ENCODE data around the gene HK1. TPM values are rescaled to one million over a fixed set of nuclear protein-coding genes. Genes with fewer than 3 reads are reported as not detected.

HK1 gene
- total RNA-seq, 2 donors from 2014 or later, result 73.3 to 83.3 TPM

DNA sequence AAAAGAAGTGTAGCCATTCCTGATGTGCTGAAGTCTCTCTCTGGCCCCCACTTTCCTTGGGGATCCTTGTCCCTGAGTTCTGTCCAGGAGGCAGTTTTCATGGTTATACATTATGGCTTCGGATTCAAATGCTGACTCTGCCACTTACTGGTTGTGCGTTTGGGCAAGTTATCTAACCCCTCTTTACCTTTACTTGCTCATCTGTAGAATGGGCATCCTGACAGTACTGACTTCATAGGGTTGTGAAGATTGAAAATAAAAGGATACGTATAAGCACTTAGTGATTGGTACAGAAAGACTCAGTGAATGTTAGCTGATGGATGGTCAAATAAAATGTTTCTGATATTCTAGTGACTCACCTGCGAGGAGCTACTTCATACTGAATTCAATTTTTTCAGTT, 73.3 kb downstream of the HK1 start:
- no peak for TF ChIP-seq CTCF (IDR thresholded peaks at IDR 0.05)
- peaks cover 10% of the 10 kb centered on the region for H3K4me1 ChIP-seq
- no peak overlapping the region for H3K27ac ChIP-seq
- no peaks in the 10 kb centered on the region for H3K27me3 ChIP-seq
- no peak for DNase-seq
- no peak overlapping the region for H3K9ac ChIP-seq (ENCODE audit: low read depth in 2 of 2, low read length in 2 of 2)
- no peaks in the 10 kb centered on the region for H3K36me3 ChIP-seq
- no peak overlapping the region for H3K4me3 ChIP-seq
- H3K9me3 ChIP-seq, result no peaks in the 10 kb centered on the region
- intact Hi-C loops (cut with DNase I), result no loop called here

GRCh38 chr10:69352569-69353264, 74.4 kb downstream of the HK1 start:
- Histone ChIP-seq H3K36me3 (no peaks in the 10 kb centered on the region), H3K27me3 (no peaks in the 10 kb centered on the region), H3K9me3 (no peaks in the 10 kb centered on the region), H3K4me3 (no peak overlapping the region), H3K4me1 (peaks cover 10% of the 10 kb centered on the region), H3K9ac (ENCODE audit: low read depth in 2 of 2, low read length in 2 of 2) (no peak overlapping the region), H3K27ac (no peak overlapping the region)
- intact Hi-C loops (cut with DNase I), result no loop called here
- TF ChIP-seq CTCF (IDR thresholded peaks at IDR 0.05), result no peak
- no peak for DNase-seq

GRCh38 chr10:69353977-69354635, 75.8 kb downstream of the HK1 start:
- no peak overlapping the region for H3K9ac ChIP-seq (ENCODE audit: low read depth in 2 of 2, low read length in 2 of 2)
- H3K4me1 ChIP-seq, result peaks cover 6% of the 10 kb centered on the region
- intact Hi-C loops (cut with DNase I), result no loop called here
- no peak for DNase-seq
- no peak overlapping the region for H3K27ac ChIP-seq
- H3K27me3 ChIP-seq, result no peaks in the 10 kb centered on the region
- H3K9me3 ChIP-seq, result no peaks in the 10 kb centered on the region
- H3K36me3 ChIP-seq, result no peaks in the 10 kb centered on the region
- TF ChIP-seq CTCF (IDR thresholded peaks at IDR 0.05), result no peak
- H3K4me3 ChIP-seq, result no peak overlapping the region

DNA sequence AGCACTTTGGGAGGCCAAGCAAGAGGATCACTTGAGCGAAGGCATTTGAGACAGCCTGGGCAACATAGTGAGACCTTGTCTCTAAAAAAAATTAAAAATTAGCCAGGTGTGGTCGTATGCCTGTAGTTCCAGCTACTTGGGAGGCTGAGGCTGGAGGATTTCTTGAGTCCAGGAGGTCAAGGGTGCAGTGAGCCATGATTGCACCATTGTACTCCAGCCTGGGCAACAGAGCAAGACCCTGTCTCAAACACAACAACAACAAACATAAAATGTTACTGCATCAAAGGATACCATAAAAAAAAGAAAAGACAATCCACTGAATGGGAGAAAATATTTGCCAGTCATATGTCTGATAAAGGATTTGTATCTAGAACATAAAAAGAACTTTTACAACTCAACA, 77.9 kb downstream of the HK1 start:
- Histone ChIP-seq H3K4me3 (no peak overlapping the region), H3K9ac (ENCODE audit: low read depth in 2 of 2, low read length in 2 of 2) (no peak overlapping the region), H3K27me3 (no peaks in the 10 kb centered on the region), H3K27ac (no peak overlapping the region), H3K4me1 (peaks cover 8% of the 10 kb centered on the region), H3K36me3 (no peaks in the 10 kb centered on the region), H3K9me3 (no peaks in the 10 kb centered on the region)
- no peak for TF ChIP-seq CTCF (IDR thresholded peaks at IDR 0.05)
- intact Hi-C loops (cut with DNase I), result no loop called here
- no peak for DNase-seq

DNA sequence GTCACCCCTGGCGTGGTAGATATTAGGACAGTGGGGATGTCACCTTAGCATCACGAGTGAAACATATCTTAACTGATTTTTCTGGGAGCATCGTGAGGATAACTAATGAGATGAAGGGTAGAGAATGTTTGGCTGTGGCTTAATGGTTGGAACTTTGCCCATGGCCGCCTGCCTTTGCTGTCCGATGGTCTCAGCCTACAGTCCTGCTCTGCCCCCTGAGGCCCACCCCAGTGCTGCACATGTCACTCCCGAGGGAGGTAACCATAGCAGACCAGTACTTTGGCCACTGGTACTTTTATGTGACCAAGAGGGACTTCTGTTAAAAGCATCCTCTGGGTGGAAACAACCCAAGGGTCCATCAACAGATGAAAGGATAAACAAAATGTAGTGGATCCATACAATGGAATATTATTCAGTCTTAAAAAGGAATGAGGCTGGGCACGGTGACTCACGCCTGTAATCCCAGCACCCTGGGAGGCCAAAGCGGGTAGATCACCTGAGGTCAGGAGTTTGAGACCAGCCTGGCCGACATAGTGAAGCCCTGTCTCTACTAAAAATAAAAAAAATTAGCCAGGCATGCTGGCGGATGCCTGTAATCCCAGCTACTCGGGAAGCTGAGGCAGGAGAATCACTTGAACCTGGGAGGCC, 80.0 kb downstream of the HK1 start:
- no peak for TF ChIP-seq CTCF (IDR thresholded peaks at IDR 0.05)
- Histone ChIP-seq H3K9ac (ENCODE audit: low read depth in 2 of 2, low read length in 2 of 2) (no peak overlapping the region), H3K36me3 (no peaks in the 10 kb centered on the region), H3K27ac (no peak overlapping the region), H3K4me1 (peaks cover 16% of the 10 kb centered on the region), H3K4me3 (no peak overlapping the region), H3K9me3 (no peaks in the 10 kb centered on the region), H3K27me3 (no peaks in the 10 kb centered on the region)
- intact Hi-C loops (cut with DNase I), result no loop called here
- no peak for DNase-seq
